GM19467 (cell line): ENCODE results near the gene HGS.
A peak's percentile ranks its signal among the peaks of the same experiment; 100 is the strongest.
"Not testable (repeated sequence)": the region's sequence is repeated elsewhere in the genome, so short reads cannot be mapped to it uniquely, and the experiment has no call there.

Source experiments
- ATAC-seq: cut with Tn5 transposase; IDR thresholded peaks from one replicate; pipeline ENCODE4 v1.9.1; 2021; ENCODE audit warnings: mild to moderate bottlenecking, moderate library complexity; ENCODE audit not compliant: unreplicated experiment

Gene HGS

DNA sequence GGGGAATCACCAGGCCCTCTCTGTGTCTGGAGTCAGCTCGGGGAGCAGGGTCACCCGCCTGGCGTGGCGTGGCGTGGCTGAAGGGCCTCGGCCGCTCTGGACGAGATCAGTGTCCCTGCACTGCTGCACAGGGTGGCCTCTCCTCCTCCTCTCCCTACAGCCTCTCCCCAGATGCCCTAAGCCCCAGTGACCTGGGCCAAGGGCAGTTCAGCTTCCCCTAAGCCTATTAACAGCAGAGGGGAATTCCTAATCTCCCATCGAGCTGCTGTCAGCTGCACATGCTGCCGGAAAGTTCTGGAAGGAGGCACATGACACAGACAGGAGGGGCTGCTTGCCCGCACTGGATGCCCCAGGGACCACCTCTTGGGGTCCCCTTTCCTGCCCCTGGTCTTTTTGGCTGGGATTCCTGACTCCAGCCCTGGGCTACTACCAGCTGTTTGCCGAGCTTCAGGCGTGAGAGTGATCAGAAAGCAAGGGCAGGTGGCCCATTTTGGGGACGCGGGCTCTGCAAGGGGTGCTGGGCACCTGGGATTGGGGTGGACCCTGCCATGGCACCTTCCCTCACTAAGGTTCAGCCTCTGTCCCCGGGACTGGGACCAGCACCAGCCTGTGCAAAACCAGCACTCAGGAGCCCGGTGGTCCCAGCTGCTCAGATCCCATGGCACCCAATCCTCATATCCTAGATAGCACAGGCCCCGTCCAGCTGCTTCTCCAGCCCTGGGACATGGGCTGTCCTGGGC lies 28.3 kb upstream of the HGS start:
- no peak for ATAC-seq

GRCh38 chr17:81656118-81656743 lies 27.6 kb upstream of the HGS start, which contains the start of gene PDE6G:
TSS of gene PDE6G (minus strand) at chr17:81656542. CDS start at chr17:81653305, 3,237 bp downstream.
- ATAC-seq = no peak

- no peak for ATAC-seq
Measured at GRCh38 chr17:81656835-81657234, 27.0 kb upstream of the HGS start.

DNA sequence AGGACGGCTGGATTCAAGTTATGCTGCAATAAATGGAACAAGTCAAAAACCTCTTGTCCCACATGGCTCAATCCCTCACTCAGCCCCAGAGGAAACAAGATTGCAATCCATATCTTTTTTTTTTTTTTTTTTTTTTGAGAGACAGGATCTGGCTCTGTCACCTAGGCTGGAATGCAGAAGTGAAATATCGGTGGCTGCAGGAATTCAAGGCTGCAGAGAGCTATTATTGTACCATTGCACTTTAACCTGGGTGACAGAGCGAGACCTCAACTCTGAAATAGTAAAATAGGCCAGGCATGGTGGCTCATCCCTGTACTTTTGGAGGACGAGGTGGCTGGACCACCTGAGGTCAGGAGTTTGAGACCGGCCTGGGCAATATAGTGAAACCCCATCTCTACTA lies 24.8 kb upstream of the HGS start:
- ATAC-seq = no peak

DNA sequence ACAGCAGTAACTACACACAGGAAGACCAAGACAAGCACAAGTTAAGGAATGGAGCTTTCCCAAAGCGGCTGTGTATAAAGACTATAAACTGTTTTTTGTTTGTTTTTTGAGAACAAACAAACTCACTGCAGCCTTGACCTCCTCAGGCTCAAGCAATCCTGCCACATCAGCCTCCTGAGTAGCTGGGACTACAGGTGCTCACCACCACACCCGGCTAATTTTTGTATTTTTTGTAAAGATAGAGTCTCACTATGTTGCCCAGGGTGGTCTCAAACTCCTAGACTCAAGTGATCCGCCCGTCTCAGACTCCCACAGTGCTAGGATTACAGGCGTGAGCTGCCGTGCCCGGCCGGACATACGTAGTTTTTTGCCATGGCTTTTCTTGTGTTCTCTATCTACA lies 23.4 kb upstream of the HGS start:
- ATAC-seq = no peak

DNA sequence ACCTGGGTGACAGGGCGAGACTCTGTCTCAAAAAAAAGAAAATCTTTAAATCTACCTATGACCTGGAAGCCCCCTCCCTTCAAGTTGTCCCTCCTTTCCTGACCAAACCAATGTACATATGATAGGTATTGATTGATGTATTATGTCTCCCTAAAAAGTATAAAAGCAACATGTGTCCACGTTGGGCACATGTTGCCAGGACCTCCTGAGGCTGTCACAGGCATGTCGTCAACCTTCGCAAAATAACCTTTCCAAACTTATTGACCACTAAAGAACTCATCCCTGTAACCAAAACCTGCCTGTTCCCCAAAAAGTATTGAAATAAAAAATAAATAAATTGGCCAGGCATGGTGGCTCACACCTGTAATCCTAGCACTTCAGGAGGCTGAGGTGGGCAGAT lies 21.8 kb upstream of the HGS start:
- no peak for ATAC-seq

- no peak for ATAC-seq
Measured at GRCh38 chr17:81664051-81664470, 19.8 kb upstream of the HGS start.

DNA sequence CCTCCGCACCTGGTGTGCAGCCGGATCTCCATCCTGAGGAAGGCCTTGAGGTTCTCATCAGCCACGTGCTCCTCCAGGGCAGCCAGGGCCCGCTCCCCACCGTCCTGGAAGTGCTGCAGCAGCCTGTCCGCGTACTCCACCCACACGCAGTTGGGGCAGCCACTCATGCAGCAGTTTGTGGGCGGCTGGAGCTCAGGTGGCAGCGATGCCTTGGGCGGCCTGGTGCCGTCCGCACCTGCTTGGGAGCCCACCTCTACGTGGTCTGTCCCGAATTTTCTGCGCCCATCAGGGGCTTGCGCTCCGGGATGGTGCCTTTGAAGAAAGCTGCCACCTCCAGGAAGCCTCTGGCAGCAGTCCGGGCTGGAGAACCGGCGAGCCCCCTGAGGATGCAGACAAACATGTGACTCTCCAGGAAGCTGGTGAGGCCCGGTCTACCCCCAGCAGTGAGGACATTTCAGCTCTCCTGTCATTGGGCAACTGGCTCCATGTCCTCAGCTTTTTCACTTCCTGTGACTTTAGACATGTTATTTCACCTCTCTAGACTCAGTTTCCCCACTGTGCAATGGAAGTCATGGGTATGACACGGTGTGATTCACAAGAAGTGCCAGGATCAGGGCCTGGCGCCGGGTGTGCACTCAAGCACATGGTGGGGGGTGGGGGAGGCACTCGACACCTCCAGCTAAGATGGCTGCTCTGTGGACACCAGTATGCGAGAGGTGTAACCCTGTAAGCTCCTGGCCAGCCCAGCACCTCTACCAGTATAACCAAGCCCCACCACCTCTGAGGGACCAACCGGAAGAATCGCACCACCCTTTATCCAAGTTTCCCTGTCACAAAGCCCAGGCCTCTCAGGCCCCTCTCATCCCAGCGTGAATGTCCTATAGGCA lies 18.4 kb upstream of the HGS start:
- peak; percentile 9 for ATAC-seq

- no peak for ATAC-seq
Measured at GRCh38 chr17:81666092-81666341, 17.8 kb upstream of the HGS start.

GRCh38 chr17:81666342-81667191 lies 17.2 kb upstream of the HGS start, which contains the start of the genes CCDC137 and OXLD1:
TSS of gene CCDC137 (plus strand) at chr17:81666737. CDS start at chr17:81666767, 30 bp downstream.
TSS of gene OXLD1 (minus strand) at chr17:81666605. CDS start at chr17:81666577, 28 bp downstream.
- peak; percentile 76 for ATAC-seq

- no peak for ATAC-seq
Measured at GRCh38 chr17:81667754-81668153, 16.1 kb upstream of the HGS start.

- no peak for ATAC-seq
Measured at GRCh38 chr17:81672504-81672903, 11.3 kb upstream of the HGS start.

- no peak for ATAC-seq
Measured at GRCh38 chr17:81672954-81673353, 10.9 kb upstream of the HGS start.

GRCh38 chr17:81673561-81674258 lies 10.1 kb upstream of the HGS start:
- no peak for ATAC-seq

- ATAC-seq = not testable (repeated sequence)
Measured at GRCh38 chr17:81675515-81676221, 8.1 kb upstream of the HGS start.

GRCh38 chr17:81676906-81677305 lies 6.9 kb upstream of the HGS start:
- ATAC-seq = no peak

GRCh38 chr17:81680150-81680549 lies 3.7 kb upstream of the HGS start:
- no peak for ATAC-seq

- no peak for ATAC-seq
Measured at GRCh38 chr17:81681672-81682071, 2.1 kb upstream of the HGS start.

DNA sequence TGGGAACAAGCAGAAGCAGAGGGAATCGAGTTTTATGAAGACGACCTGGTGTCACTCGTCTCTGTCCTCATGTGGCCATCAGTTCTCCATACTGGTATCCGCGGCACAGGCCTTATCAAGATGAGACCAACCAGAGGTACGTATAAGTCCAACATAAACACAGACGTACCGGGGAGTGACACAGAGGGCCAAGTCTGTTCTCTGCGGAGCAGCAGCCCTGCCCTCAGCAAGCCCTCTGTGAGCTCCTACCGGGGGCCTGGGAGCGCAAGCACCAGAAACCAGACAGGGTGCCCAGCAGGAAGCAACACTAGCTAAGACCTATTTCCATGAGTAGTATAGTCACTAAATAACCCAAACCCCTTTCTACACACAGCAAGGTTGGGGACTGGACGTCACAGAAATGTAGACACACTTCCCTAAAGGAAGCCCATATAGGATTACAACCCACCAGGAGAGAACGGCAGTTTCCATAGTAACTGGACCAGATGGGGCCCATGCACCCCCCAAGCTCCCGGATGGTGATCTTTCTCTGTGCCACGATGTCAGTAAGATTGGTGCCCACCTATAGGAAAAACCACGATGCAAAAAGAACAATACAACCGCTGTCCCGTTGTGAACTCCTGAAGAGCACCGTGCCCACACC lies 1.1 kb upstream of the HGS start:
- no peak for ATAC-seq
